Fibroblast of skin of left quadriceps (primary cell): Measurements from ENCODE around the gene DTYMK.

Source experiments
- DNase-seq, 2 experiments: peaks; one replicate each; pipeline ENCODE4 v3.0.0-alpha.2; 2013; ENCODE audit warnings: low read depth in 2 of 2

DTYMK gene

DNA sequence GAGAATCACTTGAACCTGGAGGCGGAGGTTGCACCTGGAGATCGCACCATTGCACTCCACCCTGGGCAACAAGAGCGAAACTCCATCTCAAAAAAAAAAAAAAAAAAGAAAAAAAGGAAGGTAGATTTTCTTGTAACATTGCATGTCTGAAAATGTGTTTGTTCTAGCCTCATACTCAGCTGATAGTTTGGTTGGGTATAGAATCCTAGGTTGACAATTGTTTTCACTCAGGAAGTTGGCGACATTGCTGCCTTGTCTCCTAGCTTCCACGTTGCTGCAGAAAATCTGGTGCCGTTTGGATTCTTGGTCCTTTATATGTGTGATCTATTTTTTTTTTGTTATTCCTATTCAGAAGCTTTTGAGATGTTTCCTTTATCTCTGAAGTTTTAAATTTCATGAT lies 19.9 kb upstream of the DTYMK start:
- DNase-seq, result no peak

DNA sequence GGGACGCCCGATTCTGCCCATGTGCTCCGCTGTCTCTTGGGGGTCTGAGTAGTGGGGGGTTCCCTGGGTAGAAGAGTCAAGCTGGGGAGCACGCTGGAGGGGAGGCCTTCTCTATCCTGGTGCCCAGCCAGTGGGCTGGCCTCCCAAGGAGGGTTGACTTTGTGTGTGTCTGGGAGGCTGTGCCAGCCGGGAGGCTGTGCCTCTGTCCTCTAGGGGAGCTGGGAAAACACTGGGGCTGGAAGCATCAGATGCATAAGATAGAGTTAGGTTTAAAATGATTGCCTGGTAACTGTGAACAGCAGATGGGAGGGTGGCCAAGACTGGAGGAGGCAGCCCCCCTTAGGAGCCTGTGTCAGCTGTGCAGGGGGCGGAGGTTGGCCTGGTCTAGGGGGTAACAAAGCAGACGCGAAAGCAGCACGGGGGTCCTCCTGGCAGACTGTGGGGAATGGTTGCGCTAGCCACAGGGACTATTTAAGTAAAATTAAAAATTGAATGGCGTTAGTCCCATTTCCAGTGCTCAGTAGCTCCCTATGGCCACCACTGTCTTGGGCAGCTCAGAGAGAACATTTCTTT lies 16.5 kb upstream of the DTYMK start:
- DNase-seq, result no peak

DNA sequence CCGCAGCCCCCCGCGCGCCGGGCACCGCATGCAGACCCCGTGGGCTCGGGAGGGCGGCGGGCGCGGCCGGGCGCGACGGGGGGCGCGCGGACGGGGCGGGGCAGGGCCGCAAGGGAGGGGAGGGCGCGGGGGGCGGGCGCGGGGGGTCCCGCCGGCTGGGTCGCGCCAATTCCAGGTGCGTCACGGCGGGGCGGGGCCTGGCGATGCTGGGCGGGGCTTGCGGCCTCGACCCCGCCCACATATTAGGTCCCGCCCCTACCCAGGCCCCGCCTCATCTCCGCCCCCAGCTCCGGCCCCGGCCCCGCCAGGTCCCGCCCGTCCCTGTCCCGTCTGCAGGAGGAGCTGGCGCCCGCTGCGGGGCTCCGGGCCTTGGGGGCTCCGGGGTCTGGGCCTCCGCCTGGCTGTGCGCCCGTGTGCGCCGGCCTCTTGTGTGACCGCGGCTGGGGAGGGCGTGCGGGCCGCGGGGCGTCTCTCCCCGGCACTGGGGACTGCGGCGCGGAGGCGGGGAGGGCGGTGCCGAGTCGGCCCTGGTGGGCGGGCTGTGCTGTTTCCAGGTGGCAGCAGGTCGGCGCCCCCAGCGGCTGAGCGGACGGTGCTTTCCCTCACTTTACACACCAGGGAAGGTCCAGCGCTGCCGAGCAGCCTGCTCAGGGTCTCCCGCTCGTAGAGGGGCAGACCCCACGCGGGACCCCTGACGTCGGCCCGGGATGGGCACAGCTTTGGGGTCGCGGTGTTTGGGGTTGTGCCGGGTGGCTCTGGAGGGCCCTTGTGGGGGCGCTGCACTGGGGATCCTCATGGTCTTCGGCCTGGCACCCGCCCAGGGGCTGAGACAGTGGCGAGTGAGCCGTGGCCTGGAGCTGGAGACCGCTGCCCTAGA lies 15.8 kb upstream of the DTYMK start:
- DNase-seq, result peak; percentile 57 to 60

DNA sequence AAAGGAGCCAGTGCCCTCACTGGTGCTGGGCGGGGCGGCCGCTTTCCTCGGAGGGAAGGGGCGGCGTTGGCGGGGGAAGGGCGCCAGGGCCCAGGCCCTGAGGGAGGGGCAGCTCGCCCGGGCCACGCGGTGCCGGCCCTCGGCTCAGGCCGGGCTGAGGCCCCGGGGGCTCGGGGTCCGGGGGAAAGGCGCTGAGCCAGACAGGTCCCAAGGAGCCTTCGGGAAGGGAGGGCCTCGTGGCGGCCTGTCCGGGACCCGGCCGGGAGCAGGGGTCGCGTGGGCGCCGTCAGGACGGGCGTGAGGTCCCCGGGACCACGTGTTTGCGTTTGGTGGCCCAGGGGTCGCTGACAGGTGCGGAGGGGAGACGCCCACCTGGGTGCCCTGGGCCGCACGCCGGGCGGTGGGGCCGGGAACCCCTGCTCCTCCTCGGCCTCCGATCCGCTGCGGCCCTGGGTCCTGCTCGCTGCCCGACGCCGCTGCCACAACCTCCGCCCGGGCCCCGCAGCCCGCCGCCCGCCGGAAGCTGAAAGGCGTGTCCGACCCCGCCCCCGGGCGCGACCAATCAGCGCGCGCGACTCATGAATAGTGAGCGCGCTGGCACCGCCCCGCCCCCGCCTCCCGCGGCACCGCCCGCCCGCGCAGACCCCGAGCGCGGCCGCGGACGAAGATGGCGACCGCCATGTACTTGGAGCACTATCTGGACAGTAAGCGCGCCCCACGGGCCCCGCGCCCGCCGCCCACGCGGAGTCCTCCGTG lies 15.0 kb upstream of the DTYMK start, which contains the start of gene ING5:
ING5 (plus strand) TSS at position 641 of the 756 bp plus-strand sequence; CDS start at position 668, 27 bp downstream.
- DNase-seq, result peak; percentile 84 to 86

DNA sequence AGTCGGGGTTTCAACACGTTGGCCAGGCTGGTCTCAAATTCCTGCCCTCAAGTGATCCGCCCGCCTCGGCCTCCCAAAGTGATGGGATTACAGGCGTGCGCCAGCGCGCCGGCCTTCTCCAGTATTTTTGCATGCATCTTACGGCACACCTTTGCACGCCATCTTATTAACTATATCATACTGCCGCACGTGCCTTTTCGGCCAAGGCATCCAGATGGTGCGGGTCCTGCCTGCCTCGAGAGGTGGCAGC lies 14.5 kb upstream of the DTYMK start:
- peak; percentile 42 to 54 for DNase-seq

DNA sequence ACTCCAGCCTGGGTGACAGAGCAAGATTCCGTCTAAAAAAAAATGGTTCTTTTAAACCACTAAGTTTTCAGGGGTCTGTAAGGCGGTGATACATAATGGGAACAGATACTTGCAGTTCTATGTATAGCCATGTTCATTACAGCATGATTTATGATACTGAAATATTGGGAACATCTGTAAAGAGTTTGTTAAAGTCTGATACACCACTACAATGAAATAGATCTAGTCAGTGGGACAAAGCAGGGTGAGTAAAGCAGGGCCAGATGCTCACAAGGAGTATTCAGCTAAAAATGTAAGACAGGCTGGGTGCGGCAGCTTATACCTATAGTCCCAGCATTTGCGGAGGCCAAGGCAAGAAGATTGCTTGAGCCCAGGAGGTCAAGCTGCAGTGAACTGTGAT lies 9.0 kb upstream of the DTYMK start:
- peak; percentile 63 to 67 for DNase-seq

DNA sequence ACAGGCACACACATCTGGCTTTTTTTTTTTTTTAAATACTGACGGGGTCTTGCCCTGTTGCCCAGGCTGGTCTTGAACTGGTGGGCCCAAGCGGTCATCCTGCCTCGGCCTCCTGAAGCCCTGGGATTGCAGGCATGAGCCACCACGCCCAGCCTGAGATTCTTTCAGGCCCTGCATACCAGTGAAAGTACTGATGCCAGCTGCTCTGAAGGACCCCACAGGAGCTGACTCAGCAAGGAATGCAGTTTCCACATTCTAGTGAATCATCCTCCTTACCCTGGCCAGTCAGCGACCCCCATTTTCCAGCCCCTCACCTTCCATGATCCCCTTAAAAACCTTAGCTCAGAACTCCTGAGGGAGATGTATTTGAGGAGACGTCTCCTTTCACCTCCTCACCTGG lies 5.8 kb upstream of the DTYMK start:
- DNase-seq, result peak; percentile 49 to 52

DNA sequence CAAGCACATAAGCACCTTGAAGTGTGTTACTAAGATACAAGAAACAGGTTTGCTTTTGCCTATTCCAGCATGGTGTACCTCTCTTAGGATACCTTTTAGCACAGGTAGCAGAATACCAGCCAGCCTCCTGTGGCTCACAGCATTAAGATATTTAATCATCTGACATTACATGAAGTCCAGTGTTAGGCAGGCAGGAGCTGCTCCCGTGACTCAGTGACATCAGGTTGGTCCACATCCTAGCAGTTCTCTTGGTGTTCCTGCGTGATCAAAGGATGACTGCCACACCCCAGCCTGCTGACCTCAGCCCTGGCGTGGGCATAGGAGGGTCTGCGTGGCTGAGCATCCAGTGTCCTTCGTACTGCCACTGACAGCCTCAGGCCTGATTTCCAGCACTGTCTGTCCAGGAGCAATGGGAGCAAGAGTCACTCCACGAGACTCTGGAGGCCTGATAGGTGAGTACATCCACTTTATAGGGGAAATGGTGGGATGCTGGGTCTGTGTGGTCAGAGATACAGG lies 3.6 kb upstream of the DTYMK start:
- DNase-seq, result no peak

DNA sequence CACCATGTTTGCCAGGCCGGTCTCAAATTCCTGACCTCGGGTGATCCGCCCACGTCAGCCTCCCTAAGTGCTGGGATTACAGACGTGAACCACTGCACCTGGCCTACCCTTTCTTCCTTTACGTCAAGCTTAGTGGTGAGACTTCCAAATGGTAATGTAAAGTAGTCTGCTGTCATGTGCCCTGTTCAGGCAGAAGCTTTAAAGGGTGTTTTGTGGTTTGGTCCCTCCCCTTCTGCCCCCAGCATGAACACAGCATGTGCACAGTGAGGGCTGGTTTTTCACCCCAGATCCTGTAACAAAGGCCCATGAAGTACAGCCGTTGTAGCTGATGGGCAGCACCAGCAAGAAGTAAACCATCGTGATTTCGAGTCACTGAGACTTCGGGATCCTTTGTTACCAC lies 2.7 kb upstream of the DTYMK start:
- DNase-seq, result no peak

DNA sequence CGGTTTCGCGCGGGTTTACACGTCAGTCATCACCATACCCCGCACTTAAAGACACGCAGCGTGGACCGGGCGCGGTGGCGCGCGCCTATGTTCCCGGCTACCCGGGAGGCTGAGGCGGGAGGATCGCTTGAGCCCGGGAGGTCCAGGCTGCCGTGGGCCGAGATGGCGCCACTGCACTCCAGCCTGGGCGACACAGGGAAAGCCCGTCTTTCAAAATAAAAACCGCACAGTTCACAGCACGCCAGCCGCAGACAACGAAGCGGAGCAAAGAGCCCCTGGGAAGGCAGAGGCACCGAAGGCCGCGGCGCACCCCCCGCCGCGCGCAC lies 328 bp downstream of the DTYMK start:
- no peak for DNase-seq

DNA sequence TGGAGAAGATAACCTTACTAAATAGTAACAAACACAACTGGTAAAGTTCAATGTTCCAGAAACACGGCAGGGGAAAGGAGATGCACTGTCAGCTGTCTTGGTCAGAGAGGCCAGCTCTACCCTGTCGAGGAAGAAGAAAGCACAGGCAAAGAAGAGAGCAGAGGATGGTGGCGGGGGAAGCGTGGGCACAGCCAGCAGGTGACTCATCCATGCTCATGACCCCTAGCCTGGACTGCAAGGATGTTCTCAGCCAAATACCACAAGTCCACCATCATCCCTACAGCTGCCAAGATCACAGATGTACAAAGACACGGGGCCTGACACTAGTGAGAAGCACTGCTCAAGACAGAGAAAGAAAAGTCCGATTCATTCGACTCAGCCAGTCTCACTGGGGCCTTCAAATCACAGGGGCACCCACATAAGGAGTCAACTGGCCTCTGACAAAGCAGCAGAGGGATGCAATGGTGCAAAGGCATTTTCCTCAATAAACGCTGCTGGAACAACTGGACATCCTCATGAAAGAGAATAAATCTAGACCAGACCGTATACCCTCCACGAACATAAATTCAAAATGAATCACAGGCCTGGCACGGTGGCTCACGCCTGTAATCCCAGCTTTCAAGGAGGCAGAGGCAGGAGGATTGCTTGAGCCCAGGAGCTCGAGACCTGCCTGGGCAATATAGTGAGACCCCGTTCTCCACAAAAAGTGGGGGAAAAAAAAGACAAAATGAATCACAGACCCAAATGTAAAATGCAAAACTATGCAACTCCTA lies 5.6 kb downstream of the DTYMK start:
- peak; percentile 41 to 47 for DNase-seq

DNA sequence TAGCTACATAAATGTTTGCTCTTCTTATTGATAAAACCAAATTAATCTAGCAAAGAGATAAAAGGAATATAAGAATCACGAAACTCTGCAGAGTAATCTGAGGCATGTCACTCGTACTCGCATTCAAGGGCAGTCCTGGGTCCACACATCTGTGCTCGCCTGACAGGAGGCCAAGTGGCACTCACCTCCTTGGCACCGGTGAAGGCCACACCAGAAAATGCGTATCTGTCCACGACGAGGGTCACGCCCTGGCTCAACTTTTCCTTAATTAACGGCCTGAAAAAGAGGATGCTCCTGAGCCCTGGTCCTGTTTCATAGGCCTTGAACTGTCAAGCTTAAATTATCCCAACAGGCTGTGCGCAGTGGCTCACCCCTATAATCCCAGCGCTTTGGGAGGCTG lies 6.6 kb downstream of the DTYMK start:
- DNase-seq, result no peak

DNA sequence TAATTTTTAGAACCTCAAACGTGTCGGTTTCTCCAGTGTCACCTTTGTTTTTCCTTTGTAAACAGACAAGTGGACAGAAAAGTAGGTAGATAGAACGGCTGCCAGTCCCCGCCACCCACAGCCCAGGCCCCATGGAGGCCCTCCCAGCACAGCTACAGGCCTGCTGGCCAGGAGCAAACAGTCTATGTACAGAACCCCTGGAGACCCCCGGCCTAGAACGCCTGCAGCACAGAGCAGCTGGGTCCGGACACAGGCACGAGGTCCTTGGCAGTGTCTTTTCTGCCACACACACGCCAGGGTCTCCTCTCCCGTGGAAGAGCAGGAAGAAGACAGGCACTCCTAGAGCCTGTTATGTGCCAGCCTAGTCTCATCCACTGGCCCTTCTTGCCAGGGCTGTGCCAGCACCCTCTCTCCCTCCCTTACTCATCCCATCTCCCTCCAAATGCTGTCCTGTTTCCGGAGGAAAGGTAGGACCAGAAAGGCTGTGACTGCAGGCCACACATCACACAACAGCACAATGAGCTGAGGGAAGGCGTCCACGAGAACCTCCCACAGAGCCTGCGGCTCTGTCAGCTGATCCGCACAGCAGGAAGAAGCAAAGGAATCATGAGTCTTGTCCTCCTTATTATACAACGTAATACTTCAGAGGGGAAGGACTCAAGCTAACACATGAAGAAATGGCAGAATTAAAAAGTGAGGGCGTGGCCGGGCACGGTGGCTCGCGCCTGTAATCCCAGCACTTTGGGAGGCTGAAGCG lies 7.7 kb downstream of the DTYMK start:
- no peak for DNase-seq

DNA sequence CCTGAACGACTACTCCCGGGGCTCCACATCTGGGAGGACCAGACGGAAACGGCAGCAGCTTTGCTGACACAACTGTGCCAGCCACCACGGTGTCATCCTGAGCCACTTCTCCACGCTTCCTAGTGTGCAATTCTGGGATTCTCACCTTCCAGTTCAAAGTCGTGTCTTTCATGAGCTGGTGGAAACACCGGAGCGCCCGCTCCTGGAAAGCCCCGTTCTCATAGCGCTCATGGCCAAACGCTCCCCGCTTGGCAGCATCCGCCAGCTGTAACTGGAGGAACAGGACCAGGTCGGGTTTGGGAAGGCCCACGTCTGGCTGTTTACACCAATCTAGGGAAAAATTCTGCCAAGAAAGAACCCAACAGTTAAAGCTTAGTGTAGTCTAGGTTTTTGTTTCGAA lies 8.3 kb downstream of the DTYMK start:
- DNase-seq, result no peak

DNA sequence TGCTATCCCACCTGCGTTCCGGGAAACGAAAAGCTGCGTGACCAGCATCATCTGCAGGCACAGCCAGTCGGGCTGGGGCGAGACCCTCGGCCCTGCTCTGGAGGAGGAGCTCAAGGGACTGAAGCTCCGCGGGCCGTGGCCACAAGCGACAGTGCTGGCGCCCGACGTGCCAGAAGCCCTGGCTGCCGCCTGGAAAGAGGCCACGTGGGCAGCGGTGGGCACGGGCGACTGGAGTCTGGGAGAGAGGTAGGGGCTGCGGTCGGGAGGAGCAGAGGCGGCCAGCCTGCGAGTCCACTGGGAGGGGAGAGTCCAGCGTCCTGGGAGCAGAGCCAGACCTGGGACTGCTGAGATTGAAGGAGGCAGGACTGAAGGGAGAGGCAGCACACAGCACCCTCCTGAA lies 9.2 kb downstream of the DTYMK start:
- DNase-seq, result no peak

DNA sequence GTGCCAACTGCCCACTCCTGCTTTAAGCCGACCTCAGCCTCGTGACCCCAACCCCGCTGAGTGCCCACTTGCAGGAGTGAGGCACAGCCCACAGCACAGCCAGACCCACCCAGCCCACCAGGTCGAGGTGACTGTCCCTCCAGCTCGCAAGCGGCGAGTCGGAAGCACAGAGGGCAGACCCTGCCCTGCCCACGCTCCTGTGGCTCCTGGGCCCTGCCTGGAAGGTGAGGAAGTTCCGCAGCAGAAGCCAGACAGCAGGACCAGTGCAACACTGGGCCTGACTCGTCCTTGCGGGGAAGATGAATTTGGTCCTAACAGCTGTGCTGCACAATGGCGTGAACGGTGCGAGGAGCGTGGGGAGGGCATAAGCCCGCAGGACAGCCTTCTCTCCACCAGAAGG lies 9.9 kb downstream of the DTYMK start:
- DNase-seq, result no peak

DNA sequence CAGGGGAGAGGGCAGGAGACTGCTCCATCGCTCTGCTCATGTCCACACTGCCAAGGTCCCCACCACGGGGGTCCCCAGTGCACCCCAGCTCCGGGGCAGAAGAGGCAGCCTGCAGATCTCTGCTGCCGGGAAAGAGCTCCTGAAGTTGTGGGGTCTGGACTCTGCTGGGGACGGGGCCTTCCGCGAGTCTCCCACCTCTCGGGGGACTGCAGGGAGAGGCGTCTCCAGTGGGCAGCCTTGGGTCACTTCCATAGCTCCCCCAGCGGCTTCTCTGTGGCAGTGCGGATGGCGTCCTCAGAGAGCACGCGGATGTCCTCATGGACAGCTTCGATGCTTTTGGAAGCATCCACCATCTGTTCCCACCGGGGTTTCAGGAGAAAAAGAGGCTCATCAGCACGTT lies 10.7 kb downstream of the DTYMK start:
- DNase-seq, result no peak

DNA sequence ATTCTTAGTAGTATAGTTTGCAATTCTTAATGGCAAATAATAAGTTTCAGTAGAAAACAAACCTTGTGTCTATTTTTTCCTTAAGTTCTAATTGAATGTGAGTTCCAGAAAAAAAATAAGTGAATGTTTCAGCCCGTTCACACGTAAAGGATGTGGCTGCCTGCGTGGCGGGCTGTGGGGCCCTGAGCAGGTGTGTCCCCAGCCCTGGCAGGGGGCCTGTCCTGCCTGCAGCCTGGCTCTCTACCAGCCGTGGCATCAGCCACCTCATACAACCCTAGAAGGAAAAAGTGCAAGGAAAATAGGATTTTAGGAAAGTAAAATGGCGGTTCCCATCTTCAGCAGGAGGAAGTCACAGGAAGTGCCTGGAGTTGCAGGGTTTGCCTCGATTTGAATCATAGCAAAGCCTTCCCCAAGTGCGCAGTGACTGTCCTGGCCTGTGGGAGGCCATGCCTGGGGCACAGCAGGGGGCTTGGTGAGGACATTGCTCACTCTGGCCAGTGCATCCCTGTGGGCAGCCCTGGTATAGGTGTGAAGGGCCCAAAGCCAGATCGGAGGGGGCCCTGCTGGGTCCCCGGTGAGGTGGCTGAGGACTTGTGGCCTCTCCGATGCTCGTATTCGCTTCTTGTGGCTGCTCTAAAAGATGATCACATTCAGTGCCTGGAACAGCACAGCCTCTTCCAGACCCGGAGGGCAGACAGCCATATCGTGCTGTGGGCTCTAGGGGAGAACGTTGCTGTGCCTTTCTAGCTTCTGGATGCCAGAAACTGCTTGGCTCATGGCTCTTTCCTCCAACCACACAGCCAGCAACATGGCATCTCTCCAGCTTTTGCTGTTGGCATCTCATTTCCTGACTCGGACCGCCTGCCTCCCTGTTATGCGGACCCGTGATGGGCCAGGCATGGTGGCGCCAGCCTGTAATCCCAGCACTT lies 12.6 kb downstream of the DTYMK start:
- DNase-seq, result no peak

DNA sequence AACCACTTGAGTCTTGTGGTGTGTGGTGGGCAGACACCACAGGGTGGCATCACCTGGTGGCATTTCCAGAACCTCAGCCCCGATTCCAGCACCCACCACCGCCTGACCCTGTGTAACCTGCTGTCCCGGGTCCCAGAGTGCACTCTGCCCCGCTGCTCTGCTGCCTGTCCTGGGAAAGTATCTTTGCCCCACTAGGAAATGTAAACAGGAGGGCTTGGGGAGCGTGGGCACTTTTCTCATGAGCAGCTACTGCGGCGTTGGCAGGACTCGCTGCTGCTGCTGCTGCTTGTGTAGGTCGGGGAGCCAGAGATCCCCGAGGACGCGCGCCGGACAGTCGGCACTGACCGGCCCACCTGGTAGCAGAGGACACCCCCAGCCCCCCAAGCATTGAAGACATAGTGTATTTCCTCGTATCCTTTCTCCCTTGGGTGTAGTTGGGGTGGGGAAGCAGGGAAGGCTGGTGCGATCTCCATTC lies 13.4 kb downstream of the DTYMK start:
- no peak for DNase-seq
